Body of pancreas (tissue), 4 donors: ENCODE measurements around the gene MCCC1.

Source experiments
- POLR2A ChIP-seq, 3 donors: fragments of 450-650 bp; IDR thresholded peaks; one replicate each; pipeline ENCODE4 v1.6.1; 2016; ENCODE audit warnings: antibody characterized with exemption in 3 of 3, mild to moderate bottlenecking in 2 of 3
- TF ChIP-seq, protein P1 (sequence below), 7 experiments: fragments of 450-650 bp in 4 of 7; fragments of 200-600 bp in 3 of 7; sonication (generic) in 3 of 7; IDR thresholded peaks; one replicate each; pipeline ENCODE4 v1.5.1; 2016 to 2019; ENCODE audit warnings: antibody characterized with exemption in 7 of 7

DNA sequence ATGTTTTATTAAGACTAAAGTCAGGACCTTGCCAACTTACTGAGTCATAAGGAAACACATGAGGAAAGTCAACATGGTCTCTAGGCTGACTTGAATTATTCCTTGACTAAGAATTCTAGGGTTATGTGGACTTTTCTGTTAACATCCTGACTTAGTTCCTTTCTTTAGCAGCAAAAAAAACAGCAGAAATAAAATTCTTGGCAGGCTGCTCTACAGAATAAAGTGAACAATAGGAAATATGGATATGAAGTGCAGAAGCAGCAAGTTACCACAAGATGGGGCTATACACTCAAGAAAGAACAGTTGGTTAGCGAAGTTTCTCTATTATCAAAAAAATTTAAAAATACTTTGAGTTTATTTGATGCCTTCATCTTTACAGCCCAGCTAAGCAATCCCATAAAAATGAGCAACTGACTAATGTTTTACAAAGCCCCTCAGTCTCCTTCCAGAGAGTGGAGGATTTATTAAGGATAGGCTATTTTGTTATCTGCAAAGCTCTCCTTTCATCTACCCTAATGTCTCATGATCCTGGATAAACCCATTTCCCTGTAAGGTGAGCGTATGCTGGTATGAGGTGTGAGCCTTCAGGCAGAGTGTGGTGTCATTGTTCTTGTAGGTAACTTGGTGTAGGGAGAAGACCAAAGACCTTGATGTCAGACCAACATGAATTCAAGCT lies 23.1 kb upstream of the MCCC1 start:
- TF ChIP-seq, protein P1, sequence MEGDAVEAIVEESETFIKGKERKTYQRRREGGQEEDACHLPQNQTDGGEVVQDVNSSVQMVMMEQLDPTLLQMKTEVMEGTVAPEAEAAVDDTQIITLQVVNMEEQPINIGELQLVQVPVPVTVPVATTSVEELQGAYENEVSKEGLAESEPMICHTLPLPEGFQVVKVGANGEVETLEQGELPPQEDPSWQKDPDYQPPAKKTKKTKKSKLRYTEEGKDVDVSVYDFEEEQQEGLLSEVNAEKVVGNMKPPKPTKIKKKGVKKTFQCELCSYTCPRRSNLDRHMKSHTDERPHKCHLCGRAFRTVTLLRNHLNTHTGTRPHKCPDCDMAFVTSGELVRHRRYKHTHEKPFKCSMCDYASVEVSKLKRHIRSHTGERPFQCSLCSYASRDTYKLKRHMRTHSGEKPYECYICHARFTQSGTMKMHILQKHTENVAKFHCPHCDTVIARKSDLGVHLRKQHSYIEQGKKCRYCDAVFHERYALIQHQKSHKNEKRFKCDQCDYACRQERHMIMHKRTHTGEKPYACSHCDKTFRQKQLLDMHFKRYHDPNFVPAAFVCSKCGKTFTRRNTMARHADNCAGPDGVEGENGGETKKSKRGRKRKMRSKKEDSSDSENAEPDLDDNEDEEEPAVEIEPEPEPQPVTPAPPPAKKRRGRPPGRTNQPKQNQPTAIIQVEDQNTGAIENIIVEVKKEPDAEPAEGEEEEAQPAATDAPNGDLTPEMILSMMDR (IDR thresholded peaks at IDR 0.05) = peak; percentile 69 to 92 (median 88)
- TF ChIP-seq POLR2A (IDR thresholded peaks at IDR 0.05) = no peak
